ENCODE results near the gene MAP3K5.

Gene MAP3K5

GRCh38 chr6:136744889-136745288 is 47.4 kb downstream of the MAP3K5 start:
- no peak for DNase-seq (ENCODE audit: low spot score)
- TF ChIP-seq, protein P1, sequence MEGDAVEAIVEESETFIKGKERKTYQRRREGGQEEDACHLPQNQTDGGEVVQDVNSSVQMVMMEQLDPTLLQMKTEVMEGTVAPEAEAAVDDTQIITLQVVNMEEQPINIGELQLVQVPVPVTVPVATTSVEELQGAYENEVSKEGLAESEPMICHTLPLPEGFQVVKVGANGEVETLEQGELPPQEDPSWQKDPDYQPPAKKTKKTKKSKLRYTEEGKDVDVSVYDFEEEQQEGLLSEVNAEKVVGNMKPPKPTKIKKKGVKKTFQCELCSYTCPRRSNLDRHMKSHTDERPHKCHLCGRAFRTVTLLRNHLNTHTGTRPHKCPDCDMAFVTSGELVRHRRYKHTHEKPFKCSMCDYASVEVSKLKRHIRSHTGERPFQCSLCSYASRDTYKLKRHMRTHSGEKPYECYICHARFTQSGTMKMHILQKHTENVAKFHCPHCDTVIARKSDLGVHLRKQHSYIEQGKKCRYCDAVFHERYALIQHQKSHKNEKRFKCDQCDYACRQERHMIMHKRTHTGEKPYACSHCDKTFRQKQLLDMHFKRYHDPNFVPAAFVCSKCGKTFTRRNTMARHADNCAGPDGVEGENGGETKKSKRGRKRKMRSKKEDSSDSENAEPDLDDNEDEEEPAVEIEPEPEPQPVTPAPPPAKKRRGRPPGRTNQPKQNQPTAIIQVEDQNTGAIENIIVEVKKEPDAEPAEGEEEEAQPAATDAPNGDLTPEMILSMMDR (IDR thresholded peaks at IDR 0.05; ENCODE audit: borderline replicate concordance, control extremely low read depth, extremely low read depth, insufficient read depth, missing control alignments): no peak
- in situ Hi-C loops (cut with MboI; ENCODE audit: low sequenced_read_pairs, unreplicated experiment): no loop called here

- no peak for DNase-seq (ENCODE audit: low spot score)
- TF ChIP-seq, protein P1 (IDR thresholded peaks at IDR 0.05; ENCODE audit: borderline replicate concordance, control extremely low read depth, extremely low read depth, insufficient read depth, missing control alignments): no peak
- in situ Hi-C loops (cut with MboI; ENCODE audit: low sequenced_read_pairs, unreplicated experiment): no loop called here
Observed at GRCh38 chr6:136742125-136742524, 50.2 kb downstream of the MAP3K5 start.

DNA sequence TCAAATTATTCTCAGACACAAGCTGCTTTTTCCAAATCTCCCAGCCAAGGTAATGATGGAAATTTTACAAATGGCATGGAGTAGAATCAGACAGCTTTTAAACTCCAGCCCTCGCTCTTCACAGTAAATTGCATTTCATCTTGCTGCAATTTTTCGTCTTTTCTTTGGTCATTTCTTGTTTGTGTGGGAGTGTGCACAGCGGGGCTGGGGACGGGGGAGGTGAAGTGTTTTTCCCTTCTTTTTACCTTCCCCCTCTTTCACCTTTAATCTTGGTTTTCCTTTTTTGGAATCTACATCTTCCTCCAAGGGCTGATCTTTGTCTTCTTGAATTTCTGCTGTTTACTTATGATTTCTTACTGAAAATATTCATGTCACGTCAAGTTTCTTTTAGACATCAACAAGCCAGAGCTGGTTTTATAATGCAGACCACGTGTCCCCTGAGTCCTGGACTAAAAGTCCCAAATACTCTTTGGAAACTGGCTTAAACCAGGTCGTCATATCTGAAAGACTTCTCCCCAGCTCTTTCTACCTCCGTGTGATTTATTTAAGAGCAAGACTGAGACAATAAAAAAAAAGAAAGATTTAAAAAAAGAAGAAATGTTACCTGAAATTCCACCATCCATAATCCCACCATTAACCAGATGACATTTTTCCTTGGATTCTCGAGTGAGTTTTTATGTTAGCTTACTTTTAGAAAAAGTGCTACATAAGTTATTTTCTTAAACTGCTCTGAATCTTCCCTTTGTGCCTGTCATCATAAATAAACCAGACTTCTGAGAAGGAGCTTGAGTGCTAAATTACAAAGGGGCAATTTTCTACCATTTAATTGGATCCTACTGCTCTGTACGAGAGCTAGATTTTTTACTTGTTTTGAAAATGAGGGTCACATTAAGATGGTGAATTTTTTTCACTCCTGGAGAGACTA is 52.0 kb downstream of the MAP3K5 start:
- in situ Hi-C loops (cut with MboI; ENCODE audit: low sequenced_read_pairs, unreplicated experiment): no loop called here
- DNase-seq (ENCODE audit: low spot score): no peak
- TF ChIP-seq, protein P1 (IDR thresholded peaks at IDR 0.05; ENCODE audit: borderline replicate concordance, control extremely low read depth, extremely low read depth, insufficient read depth, missing control alignments): no peak

DNA sequence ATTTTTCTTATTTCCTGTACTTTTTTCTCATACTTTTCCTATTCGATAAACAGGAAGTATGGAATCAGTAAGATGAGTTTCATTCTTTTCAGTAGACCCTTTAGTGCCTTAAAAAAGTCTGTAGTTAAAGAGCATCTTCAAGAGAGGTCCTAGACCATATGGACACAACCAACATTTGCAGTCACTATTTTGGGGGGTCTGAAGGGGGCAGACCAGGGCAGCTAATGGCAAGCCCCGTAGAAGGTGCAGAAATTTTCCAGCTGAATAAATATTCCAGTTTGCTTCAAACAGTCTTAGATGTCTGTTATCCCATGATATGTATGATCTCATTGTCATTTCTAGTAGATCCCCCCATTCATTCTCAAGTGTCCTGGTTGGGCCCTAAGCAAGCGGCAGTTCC is 52.8 kb downstream of the MAP3K5 start:
- DNase-seq (ENCODE audit: low spot score): no peak
- TF ChIP-seq, protein P1 (IDR thresholded peaks at IDR 0.05; ENCODE audit: borderline replicate concordance, control extremely low read depth, extremely low read depth, insufficient read depth, missing control alignments): no peak
- in situ Hi-C loops (cut with MboI; ENCODE audit: low sequenced_read_pairs, unreplicated experiment): no loop called here

GRCh38 chr6:136739071-136739470 is 53.2 kb downstream of the MAP3K5 start:
- in situ Hi-C loops (cut with MboI; ENCODE audit: low sequenced_read_pairs, unreplicated experiment): no loop called here
- TF ChIP-seq, protein P1 (IDR thresholded peaks at IDR 0.05; ENCODE audit: borderline replicate concordance, control extremely low read depth, extremely low read depth, insufficient read depth, missing control alignments): no peak
- no peak for DNase-seq (ENCODE audit: low spot score)

GRCh38 chr6:136738692-136739057 is 53.6 kb downstream of the MAP3K5 start:
- TF ChIP-seq, protein P1 (IDR thresholded peaks at IDR 0.05; ENCODE audit: borderline replicate concordance, control extremely low read depth, extremely low read depth, insufficient read depth, missing control alignments): no peak
- in situ Hi-C loops (cut with MboI; ENCODE audit: low sequenced_read_pairs, unreplicated experiment): no loop called here
- no peak for DNase-seq (ENCODE audit: low spot score)
